Fibroblast of mammary gland (primary cell): Measurements from ENCODE around the gene MTHFD1.

Experiments used
- DNase-seq: peaks from one replicate; pipeline ENCODE4 v3.0.0-alpha.2; 2010; ENCODE audit warnings: low read depth
- H3K4me3 ChIP-seq: 2 replicates; pipeline ENCODE4 v1.5.1; 2011; ENCODE audit warnings: low read depth, mild to moderate bottlenecking, low read length, moderate library complexity; ENCODE audit not compliant: control insufficient read depth
- CTCF ChIP-seq: conservative IDR thresholded peaks from 2 replicates; pipeline ENCODE4 v1.5.1; 2011; ENCODE audit warnings: low read depth, low read length, inconsistent platforms; ENCODE audit not compliant: control insufficient read depth, insufficient read depth

The MTHFD1 gene

GRCh38 chr14:64394423-64394822, 6.3 kb downstream of the MTHFD1 start:
- H3K4me3 ChIP-seq: no peak overlapping the region
- no peak for TF ChIP-seq CTCF
- no peak for DNase-seq

GRCh38 chr14:64394977-64395633, 7.0 kb downstream of the MTHFD1 start:
- no peak for TF ChIP-seq CTCF
- no peak overlapping the region for H3K4me3 ChIP-seq
- DNase-seq: no peak

GRCh38 chr14:64400829-64401459, 12.8 kb downstream of the MTHFD1 start:
- no peak overlapping the region for H3K4me3 ChIP-seq
- no peak for TF ChIP-seq CTCF
- DNase-seq: no peak

- DNase-seq: no peak
- no peak overlapping the region for H3K4me3 ChIP-seq
- no peak for TF ChIP-seq CTCF
Measured at GRCh38 chr14:64401949-64402348, 13.8 kb downstream of the MTHFD1 start.

GRCh38 chr14:64405295-64405694, 17.1 kb downstream of the MTHFD1 start:
- TF ChIP-seq CTCF: no peak
- no peak for DNase-seq
- no peak overlapping the region for H3K4me3 ChIP-seq

GRCh38 chr14:64407329-64407728, 19.2 kb downstream of the MTHFD1 start:
- TF ChIP-seq CTCF: no peak
- no peak for DNase-seq
- no peak overlapping the region for H3K4me3 ChIP-seq
